NB4 (cell line): Measurements from ENCODE around the gene VAMP7.

Experiments used
- DNase-seq: peaks from one replicate; pipeline ENCODE4 v3.0.0; 2010; ENCODE audit warnings: low read depth
- H3K4me3 ChIP-seq: one replicate; pipeline ENCODE4 v1.5.1; 2011; ENCODE audit warnings: mild to moderate bottlenecking, low read depth, low read length, moderate library complexity
- CTCF ChIP-seq: IDR thresholded peaks from one replicate; pipeline ENCODE4 v1.5.1; 2012; ENCODE audit warnings: low read depth, low read length
- MYC ChIP-seq: IDR thresholded peaks from 2 replicates; pipeline ENCODE4 v1.6.1; 2011; ENCODE audit warnings: low read depth, low read length
- POLR2A ChIP-seq: IDR thresholded peaks from 2 replicates; pipeline ENCODE4 v1.6.1; 2011; ENCODE audit warnings: mild to moderate bottlenecking; ENCODE audit not compliant: insufficient read length; ENCODE audit errors: extremely low read depth
- TF ChIP-seq, protein P1 (sequence below): IDR thresholded peaks from 2 replicates; pipeline ENCODE4 v1.6.1; 2011; ENCODE audit warnings: low read depth, low read length

The VAMP7 gene

GRCh38 chrX:155956099-155956498 is 75.0 kb downstream of the VAMP7 start:
- no peak for DNase-seq
- no peak overlapping the region for H3K4me3 ChIP-seq
- TF ChIP-seq MYC (no peak), POLR2A (no peak), CTCF (no peak)
- TF ChIP-seq, protein P1, sequence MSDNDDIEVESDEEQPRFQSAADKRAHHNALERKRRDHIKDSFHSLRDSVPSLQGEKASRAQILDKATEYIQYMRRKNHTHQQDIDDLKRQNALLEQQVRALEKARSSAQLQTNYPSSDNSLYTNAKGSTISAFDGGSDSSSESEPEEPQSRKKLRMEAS: no peak

GRCh38 chrX:155956649-155957048 is 75.5 kb downstream of the VAMP7 start:
- no peak overlapping the region for H3K4me3 ChIP-seq
- TF ChIP-seq CTCF (no peak), POLR2A (no peak), MYC (no peak)
- TF ChIP-seq, protein P1: no peak
- DNase-seq: no peak

DNA sequence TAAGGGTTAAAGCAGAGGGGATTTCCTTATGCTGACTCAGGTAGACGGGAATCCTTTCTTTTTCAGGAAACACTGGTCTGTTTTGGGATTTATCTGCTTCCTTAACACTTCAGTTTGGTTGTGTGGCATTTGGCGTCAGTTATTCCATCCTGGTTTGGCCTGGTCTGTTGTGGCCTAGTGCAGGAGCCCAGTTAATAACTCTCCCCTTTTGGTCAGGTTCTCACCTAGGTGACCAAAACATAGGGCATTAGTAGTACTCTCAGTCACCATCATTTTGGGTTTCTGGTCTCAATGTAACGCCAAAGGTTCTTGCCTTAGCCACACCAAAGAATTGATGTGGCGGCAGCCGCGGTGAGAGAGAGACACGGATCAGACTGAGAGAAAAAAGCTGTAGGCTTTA is 76.7 kb downstream of the VAMP7 start:
- TF ChIP-seq, protein P1: no peak
- no peak for TF ChIP-seq CTCF
- no peak for TF ChIP-seq POLR2A
- TF ChIP-seq MYC: no peak
- H3K4me3 ChIP-seq: no peak overlapping the region
- DNase-seq: no peak

- H3K4me3 ChIP-seq: no peak overlapping the region
- DNase-seq: no peak
- no peak for TF ChIP-seq MYC
- TF ChIP-seq CTCF: no peak
- TF ChIP-seq, protein P1: no peak
- TF ChIP-seq POLR2A: no peak
Measured at GRCh38 chrX:155959018-155959587, 78.0 kb downstream of the VAMP7 start.

DNA sequence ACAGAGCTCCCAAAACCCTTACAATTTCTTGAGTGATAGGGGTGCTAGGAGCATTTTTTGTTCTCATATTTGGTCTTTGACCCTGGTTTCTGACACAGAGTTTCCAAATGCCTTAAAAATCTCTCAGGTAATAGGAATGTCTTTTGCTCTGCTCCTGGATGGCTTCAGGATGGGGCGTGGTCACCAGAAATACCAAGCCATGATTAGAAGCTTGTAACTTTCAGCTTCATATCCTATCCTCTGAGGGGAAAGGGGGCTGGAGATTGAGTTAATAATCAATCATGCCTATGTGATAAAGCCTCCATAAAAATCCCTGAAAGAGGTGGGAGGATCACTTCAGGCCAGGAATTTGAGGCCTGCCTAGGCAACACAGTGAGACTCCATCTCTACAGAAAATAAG is 81.8 kb downstream of the VAMP7 start:
- TF ChIP-seq, protein P1: no peak
- TF ChIP-seq MYC (no peak), POLR2A (no peak), CTCF (no peak)
- DNase-seq: no peak
- no peak overlapping the region for H3K4me3 ChIP-seq

DNA sequence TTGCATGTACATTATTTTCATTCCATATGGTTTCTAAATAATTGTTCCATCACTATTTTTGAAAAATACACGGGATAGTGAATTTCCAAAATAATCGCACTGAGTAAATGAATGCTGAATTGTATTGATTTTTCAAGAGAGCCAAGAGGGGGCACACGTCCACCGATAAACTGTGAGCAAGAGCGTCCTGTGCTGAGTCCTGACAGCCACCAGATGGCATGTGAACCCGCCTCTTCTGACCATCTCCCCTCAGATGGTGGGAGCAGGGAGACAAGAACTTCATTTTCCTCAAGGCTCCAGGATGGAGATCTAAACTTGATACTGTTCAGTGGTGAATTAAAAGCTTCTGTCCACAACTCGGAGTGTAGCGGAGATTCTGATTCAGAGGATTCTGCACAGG is 85.7 kb downstream of the VAMP7 start:
- H3K4me3 ChIP-seq: no peak overlapping the region
- peak; percentile 81 for DNase-seq
- peak; percentile 73 for TF ChIP-seq CTCF
- no peak for TF ChIP-seq POLR2A
